K562 (cell line): ENCODE results near the gene GRAMD1B. TPM values are rescaled to one million over a fixed set of nuclear protein-coding genes. Genes with fewer than 3 reads are reported as not detected.

Experiments
- ATAC-seq: fragments of 200-7000 bp; cut with Tn5 transposase; 3 replicates; pipeline ENCODE4 v1.9.1; 2020; ENCODE audit warnings: moderate library complexity
- BruUV-seq: library from RNA; stranded (reverse); fragments of 400-500 nt; replicated peaks from 2 replicates; lab custom pipeline; 2021; lab: Mats Ljungman, UMichigan
- CTCF ChIA-PET: fragments of 300-600 bp; formaldehyde crosslinking; extraction: SDS; loops from one replicate; lab custom pipeline; 2021; ENCODE audit warnings: low intra/inter-chr PET ratio; lab: Yijun Ruan, JAX
- POLR2A ChIA-PET: fragments of 300-600, 350-650 bp; sonication (Branson Sonifier 250); formaldehyde crosslinking; extraction: SDS; loops from one replicate; lab custom pipeline; 2021; ENCODE audit warnings: antibody characterized with exemption, inconsistent platforms; lab: Yijun Ruan, JAX
- DNase-seq, 4 experiments: peaks; one replicate each; pipeline versions ENCODE4 v3.0.0 to v3.0.0-alpha.2; 2011 to 2018; ENCODE audit warnings: low spot score in 3 of 4, mixed read lengths in 3 of 4; ENCODE audit errors: extremely low read depth in 1 of 4
- FAIRE-seq: peaks from 2 replicates; lab custom pipeline; 2011; peaks lifted over from hg19 to GRCh38; lab: Jason Lieb, UNC
- H2AFZ ChIP-seq: 2 replicates; pipeline ENCODE4 v1.6.0; 2011; ENCODE audit warnings: low read depth, low read length, control low read depth, inconsistent platforms
- H3K27ac ChIP-seq: fragments of 200-600 bp; 3 replicates; pipeline ENCODE4 v1.8.0; 2011; ENCODE audit warnings: low read depth, mild to moderate bottlenecking, control low read depth, inconsistent platforms, low read length, moderate library complexity, mixed read lengths; ENCODE audit errors: extremely low read depth
- H3K27me3 ChIP-seq, 2 experiments: fragments of 300-600 bp in 1 of 2; 2 replicates in 1 of 2; 3 replicates in 1 of 2; pipeline versions ENCODE4 v1.6.0 to v1.8.0; 2011; ENCODE audit warnings: inconsistent platforms in 2 of 2, low read length in 2 of 2, mild to moderate bottlenecking in 1 of 2, mixed read lengths in 1 of 2, moderate library complexity in 1 of 2; ENCODE audit not compliant: control insufficient read depth in 2 of 2, insufficient read depth in 2 of 2
- H3K36me3 ChIP-seq: fragments of 300-600 bp; 3 replicates; pipeline ENCODE4 v1.8.0; 2011; ENCODE audit warnings: mild to moderate bottlenecking, low read length, inconsistent platforms; ENCODE audit not compliant: control insufficient read depth, insufficient read depth
- H3K4me1 ChIP-seq, 2 experiments: fragments of 200-600 bp in 1 of 2; replicated peaks in 1 of 2; 2 replicates in 1 of 2; 3 replicates in 1 of 2; pipeline versions ENCODE4 v1.5.1 to v1.8.0; 2011; ENCODE audit warnings: inconsistent platforms in 2 of 2, low read length in 2 of 2, mild to moderate bottlenecking in 1 of 2, mixed read lengths in 1 of 2, moderate library complexity in 1 of 2; ENCODE audit not compliant: control insufficient read depth in 2 of 2, insufficient read depth in 2 of 2
- H3K4me2 ChIP-seq: 2 replicates; pipeline ENCODE4 v1.6.1; 2011; ENCODE audit warnings: low read length, control low read depth, inconsistent platforms, mixed read lengths; ENCODE audit not compliant: insufficient read depth
- H3K4me3 ChIP-seq: fragments of 200-600 bp; sonication (generic), shearing (Covaris generic); 2 replicates; pipeline ENCODE4 v1.5.1; 2016; ENCODE audit warnings: control low read depth, inconsistent platforms
- H3K79me2 ChIP-seq: fragments of 200-600 bp; 3 replicates; pipeline ENCODE4 v1.8.0; 2011; ENCODE audit warnings: low read length, inconsistent platforms; ENCODE audit not compliant: control insufficient read depth, insufficient read depth
- H3K9ac ChIP-seq, 2 experiments: 2 replicates each; pipeline versions ENCODE4 v1.6.0 to v1.6.1; 2011; ENCODE audit warnings: low read depth in 2 of 2, low read length in 2 of 2, control low read depth in 1 of 2, inconsistent platforms in 1 of 2, mild to moderate bottlenecking in 1 of 2, mixed read lengths in 1 of 2; ENCODE audit not compliant: insufficient read depth in 1 of 2
- H3K9me1 ChIP-seq: one replicate; pipeline ENCODE4 v1.6.0; 2011; ENCODE audit warnings: inconsistent platforms, mild to moderate bottlenecking, low read length, moderate library complexity; ENCODE audit not compliant: control insufficient read depth, insufficient read depth
- H3K9me3 ChIP-seq: replicated peaks from 2 replicates; pipeline ENCODE4 v1.5.1; 2011; ENCODE audit warnings: low read depth, low read length, inconsistent platforms; ENCODE audit not compliant: control insufficient read depth, insufficient read depth
- H4K20me1 ChIP-seq: replicated peaks from 2 replicates; pipeline ENCODE4 v1.6.1; 2011; ENCODE audit warnings: low read length, inconsistent platforms, mixed read lengths; ENCODE audit not compliant: control insufficient read depth, insufficient read depth
- BCOR ChIP-seq: fragments of 450-650 bp; IDR thresholded peaks from 2 replicates; pipeline ENCODE4 v1.6.1; 2016
- CBX1 ChIP-seq: sonication (generic); IDR thresholded peaks from 2 replicates; pipeline ENCODE4 v1.6.1; 2016; ENCODE audit warnings: antibody characterized with exemption, low read depth, mild to moderate bottlenecking
- CBX2 ChIP-seq: fragments of 200-600 bp; sonication (generic); IDR thresholded peaks from one replicate; pipeline ENCODE4 v1.6.1; 2012; ENCODE audit warnings: mild to moderate bottlenecking, low read length, inconsistent platforms; ENCODE audit not compliant: insufficient read depth, poor library complexity, severe bottlenecking
- CEBPG ChIP-seq, 3 experiments: fragments of 200-800 bp in 1 of 3; sonication (Bioruptor generic) in 1 of 3; sonication (generic) in 1 of 3; formaldehyde crosslinking in 1 of 3; IDR thresholded peaks in 2 of 3; conservative IDR thresholded peaks in 1 of 3; 2 replicates each; pipeline versions ENCODE4 v1.6.1 to v1.8.0; 2016 to 2022; ENCODE audit warnings: missing compliant biosample characterization in 2 of 3, missing genetic modification characterization in 2 of 3, mild to moderate bottlenecking in 1 of 3, missing genetic modification reagents in 1 of 3
- ESRRA ChIP-seq: fragments of 450-650 bp; IDR thresholded peaks from 2 replicates; pipeline ENCODE4 v1.6.1; 2014; ENCODE audit warnings: low read depth, mild to moderate bottlenecking, moderate library complexity, borderline replicate concordance
- FOXA1 ChIP-seq: fragments of 450-650 bp; IDR thresholded peaks from 2 replicates; pipeline ENCODE4 v1.6.1; 2016; ENCODE audit warnings: mild to moderate bottlenecking, borderline replicate concordance
- KAT2B ChIP-seq: IDR thresholded peaks from one replicate; pipeline ENCODE4 v1.6.1; 2012; ENCODE audit warnings: low read depth, mild to moderate bottlenecking, control low read depth, inconsistent platforms, low read length, moderate library complexity
- MCM7 ChIP-seq, 2 experiments: fragments of 450-650 bp; IDR thresholded peaks; 2 replicates each; pipeline ENCODE4 v1.6.1; 2016 to 2018
- MLX ChIP-seq, 2 experiments: fragments of 450-650 bp in 1 of 2; sonication (generic) in 1 of 2; formaldehyde crosslinking; conservative IDR thresholded peaks; 2 replicates each; pipeline versions ENCODE4 v1.4.0 to v1.8.1; 2020 to 2022; ENCODE audit warnings: mild to moderate bottlenecking in 1 of 2, missing genetic modification reagents in 1 of 2
- RBBP5 ChIP-seq: fragments of 200-600 bp; sonication (generic); IDR thresholded peaks from 2 replicates; pipeline ENCODE4 v1.6.1; 2012; ENCODE audit warnings: borderline replicate concordance, mild to moderate bottlenecking, low read length, control low read depth, inconsistent platforms; ENCODE audit not compliant: insufficient read depth, poor library complexity, severe bottlenecking
- RBM15 ChIP-seq: fragments of 200-400 bp; formaldehyde crosslinking; IDR thresholded peaks from 2 replicates; pipeline ENCODE4 v1.6.1; 2018; ENCODE audit warnings: mild to moderate bottlenecking, low read length, moderate library complexity; ENCODE audit not compliant: insufficient read depth
- RBM25 ChIP-seq: fragments of 200-400 bp; formaldehyde crosslinking; IDR thresholded peaks from 2 replicates; pipeline ENCODE4 v1.6.1; 2018; ENCODE audit warnings: low read length, low read depth, moderate library complexity; ENCODE audit not compliant: severe bottlenecking
- SFPQ ChIP-seq: fragments of 200-400 bp; formaldehyde crosslinking; IDR thresholded peaks from 2 replicates; pipeline ENCODE4 v1.6.1; 2017; ENCODE audit warnings: mild to moderate bottlenecking, low read depth, low read length, moderate library complexity
- SIRT6 ChIP-seq: IDR thresholded peaks from one replicate; pipeline ENCODE4 v1.6.1; 2012; ENCODE audit warnings: low read depth, mild to moderate bottlenecking, control low read depth, inconsistent platforms, low read length, moderate library complexity
- SOX6 ChIP-seq: fragments of 450-650 bp; IDR thresholded peaks from 2 replicates; pipeline ENCODE4 v1.6.1; 2014; ENCODE audit warnings: mild to moderate bottlenecking
- ZBTB7A ChIP-seq: IDR thresholded peaks from 2 replicates; pipeline ENCODE4 v1.6.1; 2011; ENCODE audit warnings: low read depth, mild to moderate bottlenecking, low read length, moderate library complexity, borderline replicate concordance; ENCODE audit not compliant: control insufficient read depth
- WGBS: fragments of 100-300 bp; shearing (Covaris generic); methylation state at CpG from one replicate; pipeline ENCODE4 v1.1.6; 2016; ENCODE audit warnings: low coverage, mixed read lengths; ENCODE audit not compliant: insufficient coverage; ENCODE audit errors: missing lambda C conversion rate; 5-methylcytosine and 5-hydroxymethylcytosine counted together
- in situ Hi-C: fragments of 300-500 bp; cut with MboI; formaldehyde crosslinking; loops from 4 replicates; pipeline ENCODE4 v1.15.0; 2018; ENCODE audit warnings: inconsistent platforms, mixed read lengths
- intact Hi-C: fragments of 100-400 bp; cut with micrococcal nuclease; formaldehyde crosslinking; loops from 2 replicates; pipeline ENCODE4 v1.14.2; 2022
- polyA plus RNA-seq, 8 experiments: library from polyadenylated mRNA; depleted of rRNA in 4 of 8; stranded (reverse) in 5 of 8; unstranded in 3 of 8; fragments of >200 nt; fragmentation: Nextera tagmentation in 2 of 8; fragmentation: Illumina TruSeq in 1 of 8; extraction: Ambion mirVana in 2 of 8; extraction: Trizol in 1 of 8; gene quantifications; 2 replicates each; pipeline versions ENCODE4 v1.2.1 to v1.2.3, GENCODE V29; 2011 to 2014; ENCODE audit warnings: inconsistent platforms in 1 of 8, missing spikeins in 1 of 8
- total RNA-seq, 7 experiments: library from RNA; depleted of rRNA in 6 of 7; stranded (reverse); fragments of >200 nt in 6 of 7; fragmentation: Illumina TruSeq in 2 of 7; extraction: Trizol in 2 of 7; gene quantifications; 2 replicates each; pipeline versions ENCODE4 v1.2.1 to v1.2.3, GENCODE V29; 2011 to 2021; ENCODE audit warnings: low replicate concordance in 1 of 7

GRAMD1B gene
- total and polyA plus RNA-seq, 9 of the 15 experiments (the other 6 are each of a cell fraction or from before 2014, with no cell fraction given), result 0.31 TPM; not detected in 8

DNA sequence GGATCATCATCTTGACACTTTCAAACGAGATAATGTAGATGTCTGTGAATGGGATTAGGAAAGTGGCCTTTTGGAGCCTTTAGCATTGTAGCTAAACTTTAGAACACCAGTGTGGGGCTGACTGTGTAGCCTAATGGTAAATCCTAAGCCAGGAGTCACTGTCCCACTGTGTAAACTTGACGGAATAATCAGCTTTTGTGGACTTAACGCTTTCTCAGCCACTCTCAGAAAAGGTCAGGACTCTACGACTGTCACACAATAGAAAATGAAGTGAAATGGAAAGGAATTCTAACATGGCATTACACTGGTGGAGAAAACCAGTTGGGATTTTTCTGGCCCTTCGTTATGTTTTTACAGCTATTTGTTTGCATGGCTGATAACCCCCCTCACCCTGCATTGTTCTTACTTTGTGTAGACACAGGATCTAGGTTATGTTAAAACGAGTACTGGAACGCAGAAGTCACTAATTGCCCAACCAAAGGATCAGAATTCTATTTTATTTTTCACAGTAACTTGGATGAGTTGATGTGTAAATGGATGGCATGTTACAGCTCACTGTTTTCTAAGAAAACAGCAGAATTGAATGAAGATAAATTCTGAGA, 22.0 kb upstream of the GRAMD1B start:
- CTCF ChIA-PET, result interaction anchor here (1.5 kb wide), 1 partner anchor 70 kb away, joined by 10 read pairs; no protein-coding TSS in a partner anchor
- no peak overlapping the region for H3K4me2 ChIP-seq
- H3K27me3 ChIP-seq, result peaks cover 0 to 11% of the 10 kb centered on the region in 2 experiments; a peak in 2 of 5 replicates
- intact Hi-C loops, result loop anchor here (1.0 kb wide), 1 partner anchor 70 kb away; no protein-coding TSS in a partner anchor
- no peaks in the 10 kb centered on the region for H3K79me2 ChIP-seq
- no peaks in the 10 kb centered on the region for H4K20me1 ChIP-seq
- no peak overlapping the region for H3K27ac ChIP-seq
- H3K4me3 ChIP-seq, result no peak overlapping the region
- no peaks in the 10 kb centered on the region for H3K9me3 ChIP-seq
- BruUV-seq, result no TSS peak
- H3K9ac ChIP-seq, result no peak overlapping the region
- no peaks in the 10 kb centered on the region for H3K4me1 ChIP-seq
- 0% methylated on average over 7 of the region's 7 CpGs for WGBS
- H2AFZ ChIP-seq, result no peak overlapping the region
- in situ Hi-C loops, result no loop called here
- FAIRE-seq, result no peak
- POLR2A ChIA-PET, result interaction anchor here (0.6 to 1.7 kb wide), 3 partner anchors 44 to 70 kb away, joined by 3 to 4 read pairs (median 3); no protein-coding TSS in a partner anchor
- no peaks in the 10 kb centered on the region for H3K9me1 ChIP-seq
- ATAC-seq, result no peak
- H3K36me3 ChIP-seq, result no peaks in the 10 kb centered on the region
- DNase-seq, result no peak
- TF ChIP-seq FOXA1 (no peak), MCM7 (IDR thresholded peaks at IDR 0.05) (no peak), SIRT6 (no peak), RBBP5 (no peak), ZBTB7A (no peak), CBX1 (no peak), KAT2B (no peak), MLX (CRISPR knock-in tag; conservative IDR thresholded peaks at IDR 0.05) (no peak), CBX2 (no peak), RBM25 (no peak), CEBPG (CRISPR knock-in tag; IDR thresholded peaks at IDR 0.05) (no peak), CEBPG (tag; conservative IDR thresholded peaks at IDR 0.05 in 1 of 2, IDR thresholded peaks at IDR 0.05 in 1 of 2) (no peak), BCOR (no peak), SFPQ (no peak), ESRRA (no peak), RBM15 (no peak), SOX6 (no peak)
